ENCODE data around the gene KRT5.

Gene KRT5

GRCh38 chr12:52535574-52535973 is 15.4 kb upstream of the KRT5 start:
- DNase-seq, result no peak

GRCh38 chr12:52534482-52534881 is 14.3 kb upstream of the KRT5 start:
- DNase-seq, result no peak

GRCh38 chr12:52533686-52534470 is 13.7 kb upstream of the KRT5 start:
- no peak for DNase-seq

GRCh38 chr12:52532636-52533035 is 12.4 kb upstream of the KRT5 start:
- no peak for DNase-seq

- DNase-seq, result peak; percentile 80 to 86
These were observed 11.5 kb upstream of the KRT5 start for GRCh38 chr12:52531566-52532300.

- no peak for DNase-seq
These were observed 10.7 kb upstream of the KRT5 start for GRCh38 chr12:52530905-52531304.

- no peak for DNase-seq
These were observed 10.2 kb upstream of the KRT5 start for GRCh38 chr12:52530366-52530765.

GRCh38 chr12:52529846-52530245 is 9.7 kb upstream of the KRT5 start:
- no peak for DNase-seq

GRCh38 chr12:52529417-52529816 is 9.2 kb upstream of the KRT5 start:
- no peak for DNase-seq

GRCh38 chr12:52528641-52529143 is 8.5 kb upstream of the KRT5 start:
- DNase-seq, result no peak

- DNase-seq, result no peak
These were observed 7.1 kb upstream of the KRT5 start for GRCh38 chr12:52527121-52527800.

- DNase-seq, result no peak
These were observed 6.3 kb upstream of the KRT5 start for GRCh38 chr12:52526511-52526951.

GRCh38 chr12:52525661-52526499 is 5.7 kb upstream of the KRT5 start:
- DNase-seq, result no peak

- DNase-seq, result no peak
These were observed 4.9 kb upstream of the KRT5 start for GRCh38 chr12:52524898-52525591.

GRCh38 chr12:52524241-52524897 is 4.2 kb upstream of the KRT5 start:
- no peak for DNase-seq

- no peak for DNase-seq
These were observed 3.6 kb upstream of the KRT5 start for GRCh38 chr12:52523824-52524223.

- DNase-seq, result no peak
These were observed 2.3 kb upstream of the KRT5 start for GRCh38 chr12:52522346-52523011.

GRCh38 chr12:52521568-52522266 is 1.5 kb upstream of the KRT5 start:
- no peak for DNase-seq

GRCh38 chr12:52521175-52521567 is 977 bp upstream of the KRT5 start:
- no peak for DNase-seq

GRCh38 chr12:52519387-52519703 is 849 bp downstream of the KRT5 start:
- no peak for DNase-seq
